ENCODE measurements around the gene GP2.
"Not testable (repeated sequence)": the region's sequence is repeated elsewhere in the genome, so short reads cannot be mapped to it uniquely, and the experiment has no call there.

The GP2 gene

GRCh38 chr16:20322696-20323095, 4.6 kb downstream of the GP2 start:
- TF ChIP-seq FOXK2 (IDR thresholded peaks at IDR 0.05) (no peak), ARNT (IDR thresholded peaks at IDR 0.05) (no peak), ELF4 (IDR thresholded peaks at IDR 0.05) (no peak), FOXA1 (IDR thresholded peaks at IDR 0.05) (no peak), CTBP1 (IDR thresholded peaks at IDR 0.05; ENCODE audit: borderline replicate concordance) (no peak), TARDBP (IDR thresholded peaks at IDR 0.05) (no peak), LEF1 (IDR thresholded peaks at IDR 0.05; ENCODE audit: borderline replicate concordance) (no peak), SUZ12 (IDR thresholded peaks at IDR 0.05) (no peak), BHLHE40 (IDR thresholded peaks at IDR 0.05; ENCODE audit: borderline replicate concordance) (no peak), ZNF384 (IDR thresholded peaks at IDR 0.05) (no peak), HDGF (IDR thresholded peaks at IDR 0.05; ENCODE audit: borderline replicate concordance) (no peak), L3MBTL2 (conservative IDR thresholded peaks at IDR 0.05) (no peak), SP1 (IDR thresholded peaks at IDR 0.05) (no peak), PKNOX1 (IDR thresholded peaks at IDR 0.05) (no peak), FOXM1 (IDR thresholded peaks at IDR 0.05; ENCODE audit: borderline replicate concordance) (no peak), NFRKB (IDR thresholded peaks at IDR 0.05) (no peak)
- CTCF ChIA-PET = no interaction called here
- POLR2A ChIA-PET = no interaction called here
- DNase-seq (ENCODE audit: extremely low spot score) = no peak

- CTCF ChIA-PET = no interaction called here
- DNase-seq (ENCODE audit: extremely low spot score) = no peak
- POLR2A ChIA-PET = no interaction called here
- TF ChIP-seq TARDBP (IDR thresholded peaks at IDR 0.05) = no peak
- TF ChIP-seq FOXA1 (IDR thresholded peaks at IDR 0.05) = no peak
- TF ChIP-seq LEF1 (IDR thresholded peaks at IDR 0.05; ENCODE audit: borderline replicate concordance) = no peak
- no peak for TF ChIP-seq L3MBTL2 (conservative IDR thresholded peaks at IDR 0.05)
- TF ChIP-seq HDGF (IDR thresholded peaks at IDR 0.05; ENCODE audit: borderline replicate concordance) = no peak
- no peak for TF ChIP-seq ELF4 (IDR thresholded peaks at IDR 0.05)
- no peak for TF ChIP-seq SP1 (IDR thresholded peaks at IDR 0.05)
- no peak for TF ChIP-seq SUZ12 (IDR thresholded peaks at IDR 0.05)
These were observed 5.6 kb downstream of the GP2 start for GRCh38 chr16:20321671-20322070.

GRCh38 chr16:20321051-20321450, 6.3 kb downstream of the GP2 start:
- CTCF ChIA-PET; DNase-seq (ENCODE audit: extremely low spot score); POLR2A ChIA-PET: not testable (repeated sequence)

- ChIA-PET POLR2A (no interaction called here), CTCF (interaction anchor here (1.4 kb wide), 1 partner anchor 65 kb away, joined by 3 read pairs; no protein-coding TSS in a partner anchor)
- DNase-seq (ENCODE audit: extremely low spot score) = no peak
- TF ChIP-seq ELF4 (IDR thresholded peaks at IDR 0.05) = no peak
- no peak for TF ChIP-seq CTBP1 (IDR thresholded peaks at IDR 0.05; ENCODE audit: borderline replicate concordance)
- TF ChIP-seq BHLHE40 (IDR thresholded peaks at IDR 0.05; ENCODE audit: borderline replicate concordance) = no peak
- TF ChIP-seq FOXM1 (IDR thresholded peaks at IDR 0.05; ENCODE audit: borderline replicate concordance) = no peak
- no peak for TF ChIP-seq FOXK2 (IDR thresholded peaks at IDR 0.05)
- no peak for TF ChIP-seq PKNOX1 (IDR thresholded peaks at IDR 0.05)
- TF ChIP-seq ZNF384 (IDR thresholded peaks at IDR 0.05) = no peak
- no peak for TF ChIP-seq L3MBTL2 (conservative IDR thresholded peaks at IDR 0.05)
These were observed 6.7 kb downstream of the GP2 start for GRCh38 chr16:20320592-20320991.

GRCh38 chr16:20320178-20320577, 7.1 kb downstream of the GP2 start:
- ChIA-PET CTCF (interaction anchor here (0.7 to 1.4 kb wide), 2 partner anchors 66 to 143 kb away, joined by 3 read pairs; no protein-coding TSS in a partner anchor), POLR2A (no interaction called here)
- TF ChIP-seq TARDBP (IDR thresholded peaks at IDR 0.05) = no peak
- TF ChIP-seq ELF4 (IDR thresholded peaks at IDR 0.05) = no peak
- TF ChIP-seq PKNOX1 (IDR thresholded peaks at IDR 0.05) = no peak
- TF ChIP-seq HDGF (IDR thresholded peaks at IDR 0.05; ENCODE audit: borderline replicate concordance) = no peak
- TF ChIP-seq CTBP1 (IDR thresholded peaks at IDR 0.05; ENCODE audit: borderline replicate concordance) = no peak
- TF ChIP-seq FOXA1 (IDR thresholded peaks at IDR 0.05) = no peak
- no peak for TF ChIP-seq SP1 (IDR thresholded peaks at IDR 0.05)
- no peak for TF ChIP-seq L3MBTL2 (conservative IDR thresholded peaks at IDR 0.05)
- no peak for DNase-seq (ENCODE audit: extremely low spot score)

- DNase-seq (ENCODE audit: extremely low spot score) = no peak
- POLR2A ChIA-PET = no interaction called here
- CTCF ChIA-PET = interaction anchor here (0.7 to 1.4 kb wide), 2 partner anchors 66 to 142 kb away, joined by 3 read pairs; no protein-coding TSS in a partner anchor
- TF ChIP-seq FOXK2 (IDR thresholded peaks at IDR 0.05) (no peak), FOXA1 (IDR thresholded peaks at IDR 0.05) (no peak), HDGF (IDR thresholded peaks at IDR 0.05; ENCODE audit: borderline replicate concordance) (no peak), SUZ12 (IDR thresholded peaks at IDR 0.05) (no peak), FOXM1 (IDR thresholded peaks at IDR 0.05; ENCODE audit: borderline replicate concordance) (no peak), CTBP1 (IDR thresholded peaks at IDR 0.05; ENCODE audit: borderline replicate concordance) (no peak), BHLHE40 (IDR thresholded peaks at IDR 0.05; ENCODE audit: borderline replicate concordance) (no peak), L3MBTL2 (conservative IDR thresholded peaks at IDR 0.05) (no peak), ARNT (IDR thresholded peaks at IDR 0.05) (no peak), SP1 (IDR thresholded peaks at IDR 0.05) (no peak), PKNOX1 (IDR thresholded peaks at IDR 0.05) (no peak), LEF1 (IDR thresholded peaks at IDR 0.05; ENCODE audit: borderline replicate concordance) (no peak), NFRKB (IDR thresholded peaks at IDR 0.05) (no peak)
These were observed 7.9 kb downstream of the GP2 start for GRCh38 chr16:20319406-20319805.

Measured in HEK293T (cell line).